Gastrocnemius medialis (tissue), 4 donors: ENCODE results near the gene HCAR3.

Experiments
- CTCF ChIP-seq, 5 experiments: fragments of 450-650 bp in 3 of 5; fragments of 200-600 bp in 2 of 5; sonication (generic) in 2 of 5; IDR thresholded peaks in 4 of 5; conservative IDR thresholded peaks in 1 of 5; 1 replicate in 4 of 5; 2 replicates in 1 of 5; pipeline ENCODE4 v1.5.1; 2016 to 2019; ENCODE audit warnings: antibody characterized with exemption in 5 of 5, mild to moderate bottlenecking in 3 of 5, moderate library complexity in 3 of 5
- POLR2A ChIP-seq, 2 donors: fragments of 450-650 bp; IDR thresholded peaks; one replicate each; pipeline ENCODE4 v1.6.1; 2017; ENCODE audit warnings: antibody characterized with exemption in 2 of 2, mild to moderate bottlenecking in 2 of 2, moderate library complexity in 2 of 2

DNA sequence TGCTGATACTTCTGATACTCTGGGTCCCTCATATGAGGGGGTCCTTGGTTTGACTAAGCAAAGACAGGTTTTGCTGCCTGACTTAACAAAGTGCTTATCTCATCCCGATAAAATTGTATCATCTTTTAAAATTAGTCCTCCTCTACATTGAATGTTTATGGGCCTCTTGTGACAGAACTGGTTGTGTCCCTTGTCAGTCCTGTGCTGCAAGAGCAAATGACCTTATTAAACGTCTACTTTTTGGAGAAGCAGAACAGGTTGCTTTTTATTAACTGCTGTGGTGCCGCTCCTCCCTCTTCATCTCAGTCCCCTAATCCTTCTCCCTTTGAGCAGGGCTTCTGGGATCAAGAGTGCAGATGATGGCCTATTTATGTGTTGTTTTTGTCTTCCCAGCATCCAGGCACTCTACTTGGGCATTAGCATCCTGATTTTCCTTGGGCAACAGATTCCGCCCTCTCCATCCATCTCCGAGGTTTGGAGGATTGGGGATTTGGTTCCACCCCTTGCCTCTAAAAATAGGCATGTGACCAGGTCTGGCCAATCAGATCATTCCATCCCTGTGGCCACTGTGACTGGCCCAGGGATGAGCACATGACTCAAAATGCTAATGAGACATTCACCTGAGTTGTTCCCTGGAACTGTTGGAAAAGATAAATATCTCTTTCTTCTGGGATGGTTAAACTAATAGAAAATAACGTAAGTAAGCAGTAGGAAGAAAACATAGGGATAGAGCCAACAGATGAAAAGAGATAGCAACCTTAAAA is 33.1 kb upstream of the HCAR3 start:
- TF ChIP-seq CTCF (IDR thresholded peaks at IDR 0.05 in 4 of 5, conservative IDR thresholded peaks at IDR 0.05 in 1 of 5) (no peak), POLR2A (IDR thresholded peaks at IDR 0.05) (no peak)
